Prostate gland (tissue), 2 donors: Measurements from ENCODE around the gene TSPYL1. TPM values are rescaled to one million over a fixed set of nuclear protein-coding genes. Genes with fewer than 3 reads are reported as not detected.

ENCODE experiments used
- DNase-seq: peaks from one replicate; pipeline ENCODE4 v3.0.0-alpha.2; 2019; ENCODE audit warnings: low spot score
- H3K27ac ChIP-seq, 2 donors: fragments of 200-600 bp; sonication (generic); 2 replicates each; pipeline ENCODE4 v1.5.1; 2017 to 2019
- H3K27me3 ChIP-seq: fragments of 200-600 bp; sonication (generic); replicated peaks from 2 replicates; pipeline ENCODE4 v1.5.1; 2019; ENCODE audit not compliant: insufficient read depth
- H3K36me3 ChIP-seq, 2 donors: fragments of 200-600 bp; sonication (generic); 1 replicate in 1 of 2; 2 replicates in 1 of 2; pipeline versions ENCODE4 v1.5.1 to v1.8.1; 2017 to 2019
- H3K4me1 ChIP-seq: fragments of 200-600 bp; sonication (generic); replicated peaks from 2 replicates; pipeline ENCODE4 v1.5.1; 2019
- H3K4me3 ChIP-seq, 2 donors: fragments of 200-600 bp; sonication (generic); 2 replicates each; pipeline ENCODE4 v1.5.1; 2017 to 2019
- H3K9me3 ChIP-seq: fragments of 200-600 bp; sonication (generic); 2 replicates; pipeline ENCODE4 v1.5.1; 2017
- CTCF ChIP-seq, 4 experiments: fragments of 200-600 bp in 2 of 4; fragments of 450-650 bp in 2 of 4; sonication (generic) in 2 of 4; IDR thresholded peaks; 1 replicate in 3 of 4; 2 replicates in 1 of 4; pipeline ENCODE4 v1.5.1; 2016 to 2019; ENCODE audit warnings: antibody characterized with exemption in 4 of 4, mild to moderate bottlenecking in 2 of 4, moderate library complexity in 2 of 4
- POLR2A ChIP-seq: fragments of 450-650 bp; IDR thresholded peaks from one replicate; pipeline ENCODE4 v1.6.1; 2016; ENCODE audit warnings: antibody characterized with exemption, mild to moderate bottlenecking
- POLR2AphosphoS5 ChIP-seq: sonication (generic); formaldehyde crosslinking; IDR thresholded peaks from one replicate; pipeline ENCODE4 v1.6.1; 2017; ENCODE audit warnings: antibody characterized with exemption
- WGBS: methylation state at CpG from one replicate; pipeline ENCODE4 v1.1.5; 2018; 5-methylcytosine and 5-hydroxymethylcytosine counted together
- intact Hi-C: fragments of 100-400 bp; cut with DNase I; formaldehyde crosslinking; loops from one replicate; pipeline ENCODE4 v1.14.2; 2022
- total RNA-seq, 2 donors: library from RNA; depleted of rRNA; stranded (reverse); fragments of >200 nt; gene quantifications; one replicate each; pipeline ENCODE4 v1.1.0, GENCODE V29; 2016

Gene TSPYL1
- total RNA-seq, 2 donors from 2014 or later = 112 to 159 TPM

- no peak overlapping the region for H3K27ac ChIP-seq
Measured at GRCh38 chr6:116314878-116315277, 35.1 kb upstream of the TSPYL1 start.

GRCh38 chr6:116314218-116314617 lies 34.5 kb upstream of the TSPYL1 start:
- TF ChIP-seq POLR2A (no peak), POLR2AphosphoS5 (no peak), CTCF (IDR thresholded peaks at IDR 0.05) (no peak)
- Histone ChIP-seq H3K4me1 (peaks cover 12% of the 10 kb centered on the region), H3K9me3 (no peaks in the 10 kb centered on the region), H3K27ac (no peak overlapping the region), H3K4me3 (no peak overlapping the region), H3K27me3 (no peaks in the 10 kb centered on the region), H3K36me3 (no peaks in the 10 kb centered on the region)
- DNase-seq = no peak
- intact Hi-C loops = no loop called here

More at GRCh38 chr6:116314878-116315277, 35.1 kb upstream of the TSPYL1 start:
- Histone ChIP-seq H3K36me3 (no peaks in the 10 kb centered on the region), H3K4me3 (no peak overlapping the region), H3K27me3 (no peaks in the 10 kb centered on the region), H3K4me1 (peaks cover 12% of the 10 kb centered on the region), H3K9me3 (no peaks in the 10 kb centered on the region)
- no peak for DNase-seq
- TF ChIP-seq CTCF (IDR thresholded peaks at IDR 0.05) (no peak), POLR2A (no peak), POLR2AphosphoS5 (no peak)
- intact Hi-C loops = no loop called here

- Histone ChIP-seq H3K9me3 (no peaks in the 10 kb centered on the region), H3K27me3 (no peaks in the 10 kb centered on the region), H3K27ac (no peak overlapping the region), H3K4me1 (peaks cover 12% of the 10 kb centered on the region), H3K4me3 (no peak overlapping the region), H3K36me3 (no peaks in the 10 kb centered on the region)
- TF ChIP-seq CTCF (IDR thresholded peaks at IDR 0.05) = no peak
- intact Hi-C loops = no loop called here
- no peak for DNase-seq
- 52% methylated on average over 2 of the region's 2 CpGs for WGBS
Measured at GRCh38 chr6:116313101-116313776, 33.5 kb upstream of the TSPYL1 start.

GRCh38 chr6:116309657-116310056 lies 29.9 kb upstream of the TSPYL1 start:
- Histone ChIP-seq H3K36me3 (no peaks in the 10 kb centered on the region), H3K27me3 (no peaks in the 10 kb centered on the region), H3K9me3 (no peaks in the 10 kb centered on the region), H3K4me1 (peaks cover 12% of the 10 kb centered on the region), H3K27ac (no peak overlapping the region), H3K4me3 (no peak overlapping the region)
- DNase-seq = no peak
- TF ChIP-seq POLR2AphosphoS5 = no peak
- no peak for TF ChIP-seq POLR2A
- intact Hi-C loops = no loop called here
- WGBS = 50% methylated on average over 2 of the region's 2 CpGs

- DNase-seq = no peak
- H3K4me3 ChIP-seq = no peak overlapping the region
- intact Hi-C loops = no loop called here
- H3K36me3 ChIP-seq = no peaks in the 10 kb centered on the region
- TF ChIP-seq POLR2AphosphoS5 (no peak), POLR2A (no peak), CTCF (IDR thresholded peaks at IDR 0.05) (no peak)
- H3K4me1 ChIP-seq = peaks cover 12% of the 10 kb centered on the region
- H3K27ac ChIP-seq = no peak overlapping the region
- no peaks in the 10 kb centered on the region for H3K9me3 ChIP-seq
- H3K27me3 ChIP-seq = no peaks in the 10 kb centered on the region
Measured at GRCh38 chr6:116309001-116309400, 29.3 kb upstream of the TSPYL1 start.
